ENCODE results near the gene PRR15L.

Gene PRR15L

DNA sequence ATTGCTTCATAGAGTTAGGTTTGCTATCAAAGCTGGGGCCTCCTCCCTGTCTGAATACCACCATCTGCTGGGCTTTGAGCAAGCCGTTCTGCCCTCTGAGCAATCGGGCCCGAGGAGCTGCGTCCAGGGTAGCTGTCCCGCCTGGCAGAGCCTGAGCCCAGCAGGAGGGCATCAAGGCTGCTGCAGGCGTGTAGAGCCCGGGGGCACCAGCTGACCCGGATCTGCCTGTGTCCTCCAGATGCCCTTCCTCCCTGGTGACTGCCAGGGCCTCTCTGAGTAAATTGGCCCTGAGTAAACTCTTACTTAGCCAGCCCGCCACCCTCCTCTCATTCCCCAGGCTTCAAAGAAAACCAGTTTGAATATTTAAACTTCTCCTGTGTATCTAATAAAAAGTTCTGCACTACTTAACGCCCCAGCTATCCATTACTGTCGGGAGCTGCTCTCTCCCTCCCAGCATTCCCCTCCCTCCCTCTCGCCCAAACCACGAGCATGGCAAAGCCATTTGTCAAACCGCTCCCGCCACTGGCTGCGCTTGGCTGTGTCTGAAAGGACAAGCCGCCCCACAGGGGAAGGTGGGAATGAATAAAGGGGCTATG is 29.7 kb upstream of the PRR15L start:
- Histone ChIP-seq H3K27me3 (replicated peaks; ENCODE audit: control insufficient read depth, insufficient read depth, low read length) (no peaks in the 10 kb centered on the region), H3K4me3 (replicated peaks; ENCODE audit: low read depth, low read length) (no peak overlapping the region), H3K36me3 (ENCODE audit: control insufficient read depth, insufficient read depth, low read length) (peaks cover 10% of the 10 kb centered on the region)
- no peak for DNase-seq (ENCODE audit: extremely low read depth, insufficient read length)
- TF ChIP-seq, protein P1, sequence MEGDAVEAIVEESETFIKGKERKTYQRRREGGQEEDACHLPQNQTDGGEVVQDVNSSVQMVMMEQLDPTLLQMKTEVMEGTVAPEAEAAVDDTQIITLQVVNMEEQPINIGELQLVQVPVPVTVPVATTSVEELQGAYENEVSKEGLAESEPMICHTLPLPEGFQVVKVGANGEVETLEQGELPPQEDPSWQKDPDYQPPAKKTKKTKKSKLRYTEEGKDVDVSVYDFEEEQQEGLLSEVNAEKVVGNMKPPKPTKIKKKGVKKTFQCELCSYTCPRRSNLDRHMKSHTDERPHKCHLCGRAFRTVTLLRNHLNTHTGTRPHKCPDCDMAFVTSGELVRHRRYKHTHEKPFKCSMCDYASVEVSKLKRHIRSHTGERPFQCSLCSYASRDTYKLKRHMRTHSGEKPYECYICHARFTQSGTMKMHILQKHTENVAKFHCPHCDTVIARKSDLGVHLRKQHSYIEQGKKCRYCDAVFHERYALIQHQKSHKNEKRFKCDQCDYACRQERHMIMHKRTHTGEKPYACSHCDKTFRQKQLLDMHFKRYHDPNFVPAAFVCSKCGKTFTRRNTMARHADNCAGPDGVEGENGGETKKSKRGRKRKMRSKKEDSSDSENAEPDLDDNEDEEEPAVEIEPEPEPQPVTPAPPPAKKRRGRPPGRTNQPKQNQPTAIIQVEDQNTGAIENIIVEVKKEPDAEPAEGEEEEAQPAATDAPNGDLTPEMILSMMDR (IDR thresholded peaks at IDR 0.05; ENCODE audit: insufficient read depth, low read length, poor library complexity, severe bottlenecking): no peak

DNA sequence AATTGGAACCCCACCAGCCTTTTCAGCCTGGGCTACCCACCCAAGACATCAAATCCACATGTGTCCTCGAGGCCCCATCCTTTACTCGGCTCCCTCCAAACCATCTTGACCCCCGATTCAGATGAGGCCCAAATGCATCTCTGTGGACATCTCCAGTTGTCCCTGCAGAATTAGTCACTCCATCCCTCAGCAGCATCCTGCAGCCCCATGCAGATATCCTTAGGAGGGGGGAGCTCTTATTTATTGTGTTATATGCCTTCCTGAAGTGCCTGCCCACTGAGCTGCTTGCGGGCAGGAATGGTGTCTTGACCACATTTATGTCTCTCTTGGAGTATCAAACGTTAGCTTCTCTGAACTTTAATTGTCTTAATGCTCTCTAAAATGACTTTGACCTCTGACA is 28.8 kb upstream of the PRR15L start:
- H3K36me3 ChIP-seq (ENCODE audit: control insufficient read depth, insufficient read depth, low read length): peaks cover 15% of the 10 kb centered on the region
- H3K4me3 ChIP-seq (replicated peaks; ENCODE audit: low read depth, low read length): no peak overlapping the region
- DNase-seq (ENCODE audit: extremely low read depth, insufficient read length): no peak
- H3K27me3 ChIP-seq (replicated peaks; ENCODE audit: control insufficient read depth, insufficient read depth, low read length): no peaks in the 10 kb centered on the region
- TF ChIP-seq, protein P1 (IDR thresholded peaks at IDR 0.05; ENCODE audit: insufficient read depth, low read length, poor library complexity, severe bottlenecking): no peak

- TF ChIP-seq, protein P1 (IDR thresholded peaks at IDR 0.05; ENCODE audit: insufficient read depth, low read length, poor library complexity, severe bottlenecking): no peak
- DNase-seq (ENCODE audit: extremely low read depth, insufficient read length): no peak
- peaks cover 37% of the 10 kb centered on the region for H3K36me3 ChIP-seq (ENCODE audit: control insufficient read depth, insufficient read depth, low read length)
- H3K4me3 ChIP-seq (replicated peaks; ENCODE audit: low read depth, low read length): no peak overlapping the region
- H3K27me3 ChIP-seq (replicated peaks; ENCODE audit: control insufficient read depth, insufficient read depth, low read length): no peaks in the 10 kb centered on the region
These were observed 26.0 kb upstream of the PRR15L start for GRCh38 chr17:47983492-47984223.

DNA sequence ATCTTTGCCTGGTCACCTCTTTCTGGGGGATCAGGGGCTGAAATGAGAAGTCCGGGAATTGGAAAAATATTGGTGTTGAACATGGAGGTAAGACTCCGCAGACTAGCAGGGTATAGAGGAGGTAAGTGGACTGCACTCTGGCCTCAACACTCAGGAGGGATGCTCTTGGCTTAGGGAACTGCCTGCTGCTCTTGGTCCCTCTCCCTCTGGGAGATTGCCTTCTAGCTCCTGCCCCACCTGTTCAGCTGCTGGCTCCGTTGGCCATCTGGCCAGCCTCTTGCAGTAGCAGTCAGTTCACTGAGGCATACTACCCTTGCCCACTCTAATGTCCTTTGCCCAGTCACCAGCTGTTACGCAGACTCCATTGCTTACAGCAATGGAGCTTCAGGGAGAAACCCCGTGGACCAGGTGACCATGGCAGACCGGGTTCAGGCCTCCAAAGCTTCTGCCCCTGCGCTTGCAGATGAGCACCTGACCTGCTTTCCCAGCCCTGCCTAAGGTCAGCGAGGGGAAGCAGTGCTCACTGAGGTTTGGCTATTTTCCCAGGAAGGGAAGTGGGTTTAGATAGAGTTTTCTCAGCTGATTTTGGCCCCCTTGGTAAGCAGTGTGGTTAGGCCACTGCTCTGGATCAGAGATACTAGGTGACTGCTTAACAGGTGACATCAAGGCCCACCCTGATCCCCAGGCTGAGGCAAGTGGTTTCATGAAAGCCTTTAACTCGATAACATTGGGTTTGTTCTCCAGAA is 25.1 kb upstream of the PRR15L start:
- TF ChIP-seq, protein P1 (IDR thresholded peaks at IDR 0.05; ENCODE audit: insufficient read depth, low read length, poor library complexity, severe bottlenecking): no peak
- Histone ChIP-seq H3K36me3 (ENCODE audit: control insufficient read depth, insufficient read depth, low read length) (peaks cover 40% of the 10 kb centered on the region), H3K4me3 (replicated peaks; ENCODE audit: low read depth, low read length) (no peak overlapping the region), H3K27me3 (replicated peaks; ENCODE audit: control insufficient read depth, insufficient read depth, low read length) (no peaks in the 10 kb centered on the region)
- DNase-seq (ENCODE audit: extremely low read depth, insufficient read length): no peak

DNA sequence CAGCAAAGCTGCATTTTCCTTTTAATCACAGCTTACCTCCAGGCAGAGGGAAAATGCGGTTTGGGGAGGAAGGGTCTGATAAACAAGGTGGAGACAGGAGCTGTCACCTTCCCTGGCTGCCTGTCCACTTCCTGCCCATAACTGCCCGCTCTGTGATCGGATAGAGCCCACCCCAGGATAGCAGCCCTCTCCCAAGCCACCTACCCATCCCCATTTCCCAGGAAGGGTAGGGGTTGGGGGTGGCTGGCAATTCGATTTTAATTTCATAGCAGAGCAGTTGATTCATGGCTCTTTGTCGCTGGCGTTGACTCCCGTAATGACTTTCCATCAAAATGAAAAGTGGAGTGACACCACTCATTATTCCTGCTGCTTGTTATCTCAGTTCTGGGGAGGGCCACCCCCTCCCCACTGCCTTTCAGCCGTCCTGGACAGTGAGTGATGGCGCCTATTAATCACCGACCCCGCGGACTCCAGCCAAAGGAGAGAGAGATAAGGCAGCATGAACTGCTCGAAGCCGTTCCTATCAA is 24.5 kb upstream of the PRR15L start:
- TF ChIP-seq, protein P1 (IDR thresholded peaks at IDR 0.05; ENCODE audit: insufficient read depth, low read length, poor library complexity, severe bottlenecking): no peak
- peaks cover 43% of the 10 kb centered on the region for H3K36me3 ChIP-seq (ENCODE audit: control insufficient read depth, insufficient read depth, low read length)
- no peaks in the 10 kb centered on the region for H3K27me3 ChIP-seq (replicated peaks; ENCODE audit: control insufficient read depth, insufficient read depth, low read length)
- DNase-seq (ENCODE audit: extremely low read depth, insufficient read length): no peak
- no peak overlapping the region for H3K4me3 ChIP-seq (replicated peaks; ENCODE audit: low read depth, low read length)
